Activated CD4-positive, CD25-positive, alpha-beta regulatory T cell treated with anti-CD3 and anti-CD28 coated beads, Interleukin-2, amount 50 U/mL, for 72 hours (primary cell): ENCODE results near the gene GBF1.
A peak's percentile ranks its signal among the peaks of the same experiment; 100 is the strongest.

Source experiments
- DNase-seq: peaks from one replicate; pipeline ENCODE4 v3.0.0; 2021

GBF1 gene

DNA sequence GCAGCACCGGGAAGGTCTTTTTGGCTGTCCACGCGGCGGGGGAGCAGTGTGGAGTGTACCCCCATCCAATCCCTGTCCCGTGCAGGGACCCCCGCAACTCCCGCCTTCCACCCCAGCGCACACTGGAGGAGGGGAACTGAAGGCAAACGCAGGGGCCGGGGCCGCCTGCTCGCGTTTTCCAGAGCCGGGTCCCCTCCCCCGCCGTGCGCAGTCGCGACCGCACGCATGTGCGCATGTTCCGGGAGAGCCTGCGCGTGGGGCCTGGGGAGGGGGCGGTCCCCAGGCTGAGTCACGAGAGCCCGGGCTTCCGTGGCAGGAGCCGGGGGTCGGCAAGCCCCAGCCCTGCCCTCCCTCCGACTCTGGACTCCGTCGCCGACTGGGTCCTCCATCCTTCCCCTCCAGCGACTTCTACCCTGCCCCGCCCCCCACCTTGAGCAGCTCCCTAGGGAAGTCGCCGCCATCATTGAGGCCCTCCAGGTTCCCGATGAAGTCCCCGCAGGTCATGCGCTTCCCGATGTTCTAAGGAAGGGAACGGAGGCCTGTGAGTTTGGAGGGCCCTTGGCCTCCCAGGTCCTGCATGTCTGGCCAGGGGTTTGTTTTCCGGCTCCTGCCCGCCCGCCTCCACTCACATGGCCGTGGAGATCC is 165.2 kb downstream of the GBF1 start:
- peak; percentile 60 for DNase-seq

DNA sequence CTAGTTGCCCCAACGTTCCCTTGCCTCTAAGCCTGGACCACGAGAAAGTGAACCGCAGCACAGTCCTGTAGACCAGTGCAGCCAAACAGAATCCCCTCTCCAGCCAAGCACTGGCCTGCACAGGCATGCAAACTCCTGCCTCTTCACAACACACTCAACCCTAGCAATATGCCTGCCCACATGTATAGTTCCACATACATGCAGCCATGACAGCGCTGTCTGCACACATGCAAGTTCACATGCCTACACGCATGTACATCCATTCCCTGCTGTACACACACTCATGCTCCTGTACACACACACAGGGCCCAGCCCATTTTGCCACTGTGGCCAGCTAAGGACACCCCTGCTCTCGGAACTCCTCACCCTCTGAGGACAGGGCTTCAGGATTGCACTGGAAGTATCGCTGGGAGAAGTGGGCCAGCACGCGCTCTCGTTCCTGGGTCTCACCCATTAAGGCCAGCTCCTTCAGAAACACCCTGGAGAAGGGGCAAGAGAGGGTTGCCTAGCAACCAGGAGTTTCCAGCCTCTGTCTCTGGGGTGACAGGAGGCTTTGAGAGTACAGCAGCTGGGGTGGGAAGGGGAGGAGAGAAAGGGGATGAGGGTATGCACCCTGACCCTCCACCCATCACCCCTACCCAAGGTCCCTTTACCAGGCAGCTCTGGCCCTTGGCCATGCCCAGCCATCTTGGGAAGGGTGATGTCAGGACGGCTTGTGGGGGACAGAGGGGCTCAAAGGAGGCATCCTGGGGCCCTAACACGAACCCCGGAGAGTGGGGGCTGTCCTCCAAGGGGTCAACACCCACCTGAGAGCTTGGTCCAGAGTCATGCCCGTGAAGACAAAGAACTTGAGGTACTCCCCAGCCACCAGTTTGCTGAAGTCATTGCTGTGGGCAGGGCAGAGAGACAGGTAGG is 166.3 kb downstream of the GBF1 start:
- DNase-seq = no peak

DNA sequence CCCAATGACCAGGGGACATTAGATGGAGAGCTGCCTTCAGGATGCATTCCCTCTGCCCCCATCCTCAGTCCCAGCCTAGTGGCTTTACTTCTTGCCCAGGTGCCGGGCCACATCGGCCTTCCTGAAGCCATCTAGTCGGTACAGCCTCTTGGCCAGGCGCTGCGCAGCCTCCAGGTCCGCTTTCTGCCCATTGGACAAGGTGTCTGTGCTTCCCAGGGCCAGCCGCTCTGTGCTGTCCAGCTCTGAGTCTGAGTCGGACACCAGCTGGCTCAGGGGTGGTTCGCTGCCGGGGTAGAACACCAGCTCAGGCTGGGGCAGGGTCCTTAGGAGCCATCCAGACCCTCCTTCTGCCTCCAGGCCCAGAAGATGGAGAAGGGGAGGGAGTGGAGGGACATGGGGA is 167.0 kb downstream of the GBF1 start:
- DNase-seq = no peak

DNA sequence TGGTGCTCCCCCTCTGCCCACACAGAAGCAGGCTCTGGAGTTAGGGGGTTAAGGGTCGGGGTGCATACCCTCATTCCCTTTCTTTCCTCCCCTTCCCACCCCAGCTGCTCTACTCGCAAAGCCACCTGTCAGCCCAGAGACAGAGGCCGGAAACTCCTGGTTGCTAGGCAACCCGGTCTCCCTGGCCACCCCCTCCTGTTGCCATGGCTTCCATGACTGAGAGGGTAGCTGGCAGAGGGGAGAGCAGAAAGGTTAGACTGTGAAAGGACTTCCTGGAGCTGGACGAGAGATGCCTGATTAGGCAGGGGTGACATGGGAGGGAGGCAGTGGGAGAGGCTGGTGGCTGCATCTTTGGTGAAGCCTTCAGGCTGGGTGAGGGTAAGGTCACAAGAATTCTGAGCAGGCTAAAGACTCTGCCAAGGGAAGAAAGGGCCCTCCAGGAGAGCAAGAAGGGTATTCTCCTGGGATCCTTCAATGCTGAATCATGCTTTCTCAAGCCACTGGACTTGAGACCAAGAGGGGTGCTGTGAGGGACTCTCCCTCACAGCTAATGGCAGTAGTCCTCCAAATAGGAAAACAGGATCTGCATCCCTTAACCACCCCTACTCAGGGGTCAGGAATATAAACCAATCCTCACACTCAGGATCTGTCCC is 167.8 kb downstream of the GBF1 start:
- DNase-seq = no peak

DNA sequence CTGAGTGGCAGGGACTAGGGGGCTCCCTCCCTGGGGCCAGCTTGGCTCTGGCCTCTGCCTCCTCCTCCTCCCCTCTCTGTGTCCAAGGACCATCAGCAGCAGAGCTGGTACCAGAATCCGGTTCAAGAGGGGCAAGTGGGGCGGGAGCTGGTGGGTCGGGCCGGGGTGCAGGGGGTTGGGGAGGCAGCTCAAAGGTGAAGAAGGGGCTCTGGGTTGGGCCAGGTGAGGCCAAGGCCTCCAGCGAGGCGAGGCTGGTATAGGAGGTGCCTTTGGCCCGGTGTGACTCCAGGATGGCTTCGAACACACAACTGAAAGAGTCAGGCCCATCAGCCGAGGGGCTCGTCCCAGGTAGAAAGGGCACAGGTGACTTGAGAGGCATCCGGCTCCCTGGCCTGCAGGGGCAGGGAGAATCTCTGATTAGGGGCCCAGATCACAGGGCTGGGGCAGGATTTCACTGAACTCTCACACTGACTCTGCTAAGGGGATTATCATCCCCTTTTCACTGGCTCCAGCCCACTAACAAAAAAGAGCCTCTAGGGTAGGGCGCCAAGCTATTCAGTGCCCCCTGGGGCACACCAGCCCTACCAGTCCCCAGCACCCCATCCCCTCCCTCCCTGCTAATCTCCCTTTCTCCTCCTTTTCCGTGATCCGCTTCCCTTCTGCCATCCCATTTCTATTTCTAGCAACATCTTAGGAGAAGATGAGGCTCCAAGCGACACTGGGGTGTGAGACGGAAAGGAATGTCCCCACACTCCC is 168.7 kb downstream of the GBF1 start:
- DNase-seq = no peak

DNA sequence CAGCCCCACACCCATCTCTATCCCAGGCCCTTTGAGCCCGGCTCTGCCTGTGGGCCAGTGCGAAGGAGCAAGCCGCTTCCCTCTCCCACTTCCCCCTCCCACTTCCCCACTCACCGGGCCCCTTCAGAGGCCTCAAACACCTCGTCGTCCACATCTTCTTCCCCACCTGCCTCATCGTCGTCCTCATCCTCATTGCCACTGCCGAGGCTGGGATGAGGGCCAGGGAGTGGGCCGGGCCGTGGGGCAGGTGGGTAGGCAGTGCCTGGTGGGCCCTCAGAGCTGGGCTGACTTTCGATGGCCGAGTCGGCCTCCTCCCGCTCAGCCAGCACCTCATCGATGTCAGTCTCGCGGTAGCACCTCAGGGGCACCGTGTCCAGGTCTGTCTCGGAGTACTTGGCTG is 169.4 kb downstream of the GBF1 start:
- no peak for DNase-seq

DNA sequence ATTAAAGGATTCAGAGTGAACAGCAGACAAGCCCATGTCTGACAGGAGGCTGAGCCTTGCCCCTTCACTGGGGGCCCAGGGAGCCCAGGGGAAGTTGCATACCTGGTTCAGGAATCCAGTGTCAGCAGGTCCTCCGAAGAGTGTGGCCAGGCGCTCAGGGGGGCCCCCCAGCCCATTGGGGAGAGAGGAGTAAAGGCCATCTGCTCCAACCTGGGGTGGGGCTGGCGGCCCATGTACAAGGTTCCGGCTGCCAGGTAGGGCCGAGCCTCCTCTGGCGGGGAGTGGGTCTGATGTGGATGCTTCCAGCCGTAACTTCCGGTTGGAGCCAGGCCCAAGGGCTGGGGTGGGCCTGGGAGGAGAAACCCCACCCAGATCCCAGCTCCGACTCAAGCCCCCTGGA is 171.0 kb downstream of the GBF1 start:
- no peak for DNase-seq

DNA sequence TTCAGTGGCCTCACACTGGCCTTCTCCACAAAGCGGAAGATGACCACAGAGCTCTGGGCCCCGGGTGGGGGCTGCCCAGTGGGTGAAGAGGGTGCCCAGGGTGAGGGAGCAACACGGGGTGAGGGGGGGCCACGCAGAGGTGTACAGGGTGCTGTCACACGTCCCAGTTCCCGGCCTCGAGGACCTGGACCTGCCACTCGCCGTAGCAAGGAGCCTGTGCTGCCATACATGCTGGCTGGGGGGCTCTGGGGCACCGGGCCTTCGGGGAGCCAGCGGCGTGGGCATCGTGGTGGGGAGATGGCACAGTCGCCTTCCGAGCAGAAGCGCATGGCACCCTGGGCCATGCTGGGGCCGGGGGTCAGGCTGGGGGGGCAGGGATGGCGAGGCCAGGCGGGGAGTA is 171.4 kb downstream of the GBF1 start:
- no peak for DNase-seq

DNA sequence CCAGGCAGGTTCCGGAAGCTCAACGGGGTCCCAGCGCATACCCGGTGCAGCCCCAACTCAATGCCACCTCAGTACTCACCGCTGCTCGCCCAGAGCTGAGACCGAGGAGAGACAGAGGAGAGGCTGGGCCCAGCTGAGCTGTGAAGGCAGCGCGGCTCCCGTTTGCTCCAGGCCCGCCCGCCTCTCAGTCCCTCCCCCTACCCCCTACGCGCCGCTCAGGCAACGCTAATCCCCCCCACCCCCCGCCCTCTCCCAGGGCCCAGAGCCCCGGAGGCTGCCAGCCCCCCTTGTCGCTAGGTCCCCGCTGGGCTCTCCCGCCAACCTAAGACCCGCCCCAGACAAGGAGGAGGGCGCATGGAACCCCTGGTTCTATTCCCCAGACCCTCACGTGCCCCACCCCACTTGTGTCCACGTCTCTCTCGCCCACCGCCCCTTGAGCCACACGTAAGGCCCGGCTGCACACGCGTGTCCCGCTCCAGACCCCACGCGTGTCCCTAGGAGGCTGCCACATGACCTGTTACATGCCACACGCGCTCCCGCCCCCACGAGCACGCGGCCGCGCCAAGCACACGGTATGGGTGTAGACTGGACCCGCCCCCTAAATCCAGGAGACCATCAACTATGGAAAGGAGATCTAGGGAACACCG is 173.4 kb downstream of the GBF1 start, which contains the start of gene PSD:
TSS of gene PSD (minus strand) at position 164 of the 647 bp plus-strand sequence. CDS start 1,747 bp downstream, outside the sequence.
- no peak for DNase-seq

DNA sequence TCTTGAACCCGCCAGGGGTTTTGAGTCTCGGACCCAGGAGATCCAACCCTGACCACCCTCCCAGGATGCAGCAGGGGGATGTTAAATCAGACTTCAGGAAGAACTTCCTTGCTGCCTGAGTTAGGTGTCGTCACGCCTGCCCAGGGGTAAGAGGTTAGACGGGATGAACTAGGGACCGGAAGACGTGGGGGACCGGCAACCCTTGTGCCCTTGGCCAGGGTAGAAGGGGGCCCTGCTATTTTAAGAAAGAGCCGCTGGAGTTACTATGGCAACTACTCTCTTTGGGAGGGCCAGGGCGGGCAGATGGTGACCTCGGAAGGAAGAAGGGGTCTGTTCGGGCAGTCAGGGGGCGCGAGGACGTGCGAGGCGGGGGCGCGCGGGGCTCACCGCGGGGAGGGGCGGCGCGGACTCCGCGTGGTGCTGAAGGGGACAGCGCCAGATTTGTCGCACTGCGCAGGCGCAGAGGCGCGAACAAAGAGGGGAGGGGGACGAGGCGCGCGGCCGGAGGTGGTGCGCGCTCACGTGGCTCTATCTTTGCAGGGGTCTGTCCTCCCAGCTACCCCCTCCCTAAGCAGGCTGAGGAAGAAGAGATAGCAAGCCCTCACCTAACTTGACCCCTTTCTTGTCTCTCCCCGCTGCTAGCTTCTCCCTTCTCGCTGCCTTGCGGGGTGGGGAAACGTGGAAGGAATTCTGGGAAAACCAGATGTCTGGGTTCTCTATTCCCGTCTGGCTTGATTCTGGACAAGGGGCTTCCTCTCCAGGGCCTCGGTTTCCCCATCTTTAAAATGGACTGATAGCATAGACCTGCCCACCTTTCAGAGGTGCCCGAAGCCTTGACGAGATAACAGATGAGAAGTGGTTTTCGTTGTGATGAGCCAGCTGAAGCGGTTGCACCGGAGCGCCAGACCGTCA is 174.2 kb downstream of the GBF1 start:
- DNase-seq = peak; percentile 80

DNA sequence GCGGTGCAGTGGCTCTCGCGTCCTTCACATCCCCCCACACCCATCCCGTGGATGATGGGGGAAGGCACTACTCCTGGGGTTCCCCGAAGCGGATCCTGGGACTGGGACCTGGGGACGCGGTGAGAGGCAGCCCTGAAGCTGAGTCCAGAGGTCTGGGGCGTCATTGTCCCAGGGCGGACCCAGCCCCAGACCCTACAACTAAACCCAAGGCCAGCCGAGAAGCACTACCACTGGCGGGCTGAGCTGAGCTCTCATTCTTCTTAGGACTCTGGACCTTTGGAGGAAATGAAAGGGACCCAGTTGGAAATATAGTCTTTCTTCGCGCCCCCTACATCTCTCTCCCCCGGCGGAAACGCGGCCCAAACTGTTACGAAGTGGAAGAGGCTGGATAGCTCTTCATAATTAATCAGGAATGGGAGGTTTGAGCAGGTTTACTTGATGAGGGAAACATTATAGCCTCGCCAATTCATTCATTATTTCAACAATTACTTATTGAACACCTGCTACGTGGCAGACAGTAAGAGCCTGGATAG is 174.9 kb downstream of the GBF1 start:
- no peak for DNase-seq

DNA sequence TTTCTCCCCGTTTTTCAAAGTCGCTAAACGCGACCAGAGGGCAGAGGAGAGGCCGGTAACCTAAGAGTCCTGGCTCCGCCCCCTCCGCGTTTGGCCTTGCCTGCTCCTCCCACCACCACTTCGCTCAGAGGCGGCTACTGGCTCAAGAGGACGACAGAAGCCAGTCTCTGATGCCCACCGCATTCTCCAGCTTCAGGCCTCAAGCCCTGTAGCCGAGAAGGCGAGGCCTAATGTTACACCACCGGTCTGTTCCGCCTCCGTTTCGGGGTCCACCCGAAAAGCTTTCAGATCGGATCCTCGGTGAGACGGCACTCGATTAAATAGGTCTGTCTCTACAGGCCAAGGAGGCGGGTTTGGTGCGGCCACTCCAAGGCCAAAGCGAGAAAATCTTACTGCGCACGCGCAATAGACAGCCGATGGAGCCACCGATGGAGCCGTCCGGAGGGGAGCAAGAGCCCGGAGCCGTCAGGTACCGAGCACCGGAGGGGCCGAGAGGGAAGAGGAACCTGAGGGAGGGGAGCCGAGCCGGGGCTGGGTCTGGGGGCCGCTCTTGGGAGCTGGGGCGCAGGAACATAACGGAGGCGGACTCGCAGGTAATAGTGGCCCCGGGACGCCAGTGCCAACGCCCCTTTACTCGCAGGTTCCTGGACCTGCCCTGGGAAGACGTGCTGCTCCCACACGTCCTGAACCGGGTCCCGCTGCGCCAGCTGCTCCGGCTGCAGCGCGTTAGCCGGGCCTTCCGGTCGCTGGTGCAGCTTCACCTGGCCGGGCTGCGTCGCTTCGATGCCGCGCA is 175.6 kb downstream of the GBF1 start, which contains the start of gene FBXL15:
TSS of gene FBXL15 (plus strand) at position 123 of the 793 bp plus-strand sequence. CDS start at position 417, 294 bp downstream.
- peak; percentile 91 for DNase-seq

DNA sequence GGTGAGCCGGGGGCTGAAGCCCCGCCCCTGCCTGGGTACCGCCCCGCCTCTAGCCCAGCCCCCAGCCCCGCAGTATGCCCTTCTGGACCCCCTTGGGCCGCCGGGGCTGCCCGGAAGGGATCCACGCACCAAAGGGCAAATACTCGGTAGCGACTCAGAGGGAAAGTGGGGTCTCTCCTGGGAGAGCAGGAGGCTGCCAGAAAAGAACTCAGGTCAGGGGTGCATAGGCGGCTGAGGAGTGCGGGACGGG is 176.1 kb downstream of the GBF1 start:
- DNase-seq = no peak

DNA sequence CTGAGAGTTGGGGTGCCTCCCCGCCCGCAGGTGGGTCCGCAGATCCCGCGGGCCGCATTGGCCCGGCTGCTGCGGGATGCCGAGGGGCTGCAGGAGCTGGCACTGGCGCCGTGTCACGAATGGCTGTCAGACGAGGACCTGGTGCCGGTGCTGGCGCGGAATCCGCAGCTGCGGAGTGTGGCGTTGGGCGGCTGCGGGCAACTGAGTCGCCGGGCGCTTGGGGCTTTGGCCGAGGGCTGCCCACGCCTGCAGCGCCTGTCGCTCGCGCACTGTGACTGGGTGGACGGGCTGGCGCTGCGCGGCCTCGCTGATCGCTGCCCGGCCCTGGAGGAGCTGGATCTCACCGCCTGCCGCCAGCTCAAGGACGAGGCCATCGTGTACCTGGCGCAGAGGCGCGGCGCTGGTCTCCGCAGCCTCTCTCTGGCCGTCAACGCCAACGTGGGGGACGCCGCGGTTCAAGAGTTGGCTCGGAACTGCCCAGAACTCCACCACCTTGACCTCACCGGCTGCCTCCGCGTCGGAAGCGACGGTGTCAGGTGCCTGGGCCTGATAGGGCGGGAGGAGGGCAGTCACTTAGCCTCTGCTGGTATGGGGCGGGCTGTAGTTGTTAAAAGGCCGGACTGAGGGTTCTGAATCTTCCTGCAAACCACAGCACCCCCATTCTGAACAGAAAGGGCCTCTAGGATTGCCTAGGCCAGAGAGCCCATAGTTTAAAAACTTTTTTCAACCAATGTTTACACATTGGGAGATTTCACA is 176.6 kb downstream of the GBF1 start:
- no peak for DNase-seq

DNA sequence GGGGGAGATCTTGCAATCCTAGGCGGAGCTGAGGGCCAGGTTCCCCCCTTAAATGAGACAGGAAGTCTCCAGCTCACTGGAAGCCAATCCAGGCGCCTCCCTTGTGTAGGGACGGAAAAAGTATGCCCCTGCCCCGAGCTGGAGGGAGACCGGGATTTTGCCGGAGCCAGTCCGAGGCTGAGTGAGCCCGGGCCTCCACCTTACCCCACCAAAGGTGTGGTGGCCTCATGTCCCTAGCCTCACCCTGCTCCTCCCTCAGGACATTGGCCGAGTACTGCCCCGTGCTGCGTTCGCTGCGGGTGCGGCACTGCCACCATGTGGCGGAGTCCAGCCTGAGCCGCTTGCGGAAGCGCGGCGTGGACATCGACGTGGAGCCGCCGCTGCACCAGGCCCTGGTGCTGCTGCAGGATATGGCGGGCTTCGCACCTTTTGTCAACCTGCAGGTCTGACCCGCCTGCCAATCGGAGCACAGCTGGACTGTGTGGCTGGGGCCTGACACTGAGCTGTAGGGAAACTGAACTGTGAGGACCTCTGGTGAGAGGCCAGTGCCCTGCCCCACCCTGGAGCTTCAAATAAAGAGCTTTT is 177.3 kb downstream of the GBF1 start:
- peak; percentile 61 for DNase-seq

DNA sequence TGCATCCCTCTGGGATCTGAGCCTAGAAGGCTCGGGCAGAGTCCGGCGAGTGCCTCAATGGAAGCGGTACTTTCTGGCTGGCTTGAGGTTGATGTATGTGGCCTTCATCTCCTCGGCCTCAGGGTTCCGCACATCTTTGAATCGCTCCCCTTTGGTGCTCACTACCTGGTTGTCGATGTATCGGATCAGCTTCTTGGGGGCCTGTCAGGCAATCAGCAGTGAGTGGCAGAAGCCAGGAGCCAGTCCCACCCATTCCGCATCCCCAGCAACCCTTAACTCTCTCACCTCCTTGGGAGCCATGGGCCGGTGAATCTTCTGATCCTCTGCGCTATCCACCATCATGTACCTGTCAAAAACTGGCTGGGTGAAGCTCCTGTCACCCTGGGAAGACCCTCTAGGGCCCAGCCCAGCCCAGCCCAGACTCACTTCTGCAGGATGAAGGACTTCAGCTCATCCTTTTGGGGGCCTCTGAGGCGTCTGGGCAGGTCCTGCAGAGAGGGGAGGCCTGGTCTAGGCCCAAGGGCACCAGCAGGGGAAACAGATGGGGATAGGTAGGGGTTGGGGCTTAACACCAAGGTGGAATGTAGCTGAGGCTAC is 178.1 kb downstream of the GBF1 start:
- DNase-seq = no peak

DNA sequence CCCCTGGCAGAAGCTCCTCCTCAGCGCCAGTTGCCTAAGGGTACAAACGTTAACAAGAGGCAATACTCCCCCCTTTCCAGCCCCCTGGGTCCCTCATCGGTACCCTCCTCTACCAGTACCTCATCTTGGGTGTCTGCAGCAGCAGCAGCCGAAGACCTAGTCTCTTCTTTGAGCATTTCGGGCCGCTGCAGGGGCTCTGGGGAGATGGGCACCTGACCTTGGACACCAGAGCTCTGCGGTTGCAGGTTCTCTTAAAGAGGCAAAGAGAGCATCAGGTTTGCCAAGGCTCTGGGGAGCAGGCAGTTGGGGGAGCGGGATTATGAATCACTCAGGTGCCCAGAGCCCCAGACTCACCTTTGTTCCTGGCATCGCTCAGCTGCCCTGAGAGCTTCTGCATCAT is 178.8 kb downstream of the GBF1 start:
- no peak for DNase-seq

DNA sequence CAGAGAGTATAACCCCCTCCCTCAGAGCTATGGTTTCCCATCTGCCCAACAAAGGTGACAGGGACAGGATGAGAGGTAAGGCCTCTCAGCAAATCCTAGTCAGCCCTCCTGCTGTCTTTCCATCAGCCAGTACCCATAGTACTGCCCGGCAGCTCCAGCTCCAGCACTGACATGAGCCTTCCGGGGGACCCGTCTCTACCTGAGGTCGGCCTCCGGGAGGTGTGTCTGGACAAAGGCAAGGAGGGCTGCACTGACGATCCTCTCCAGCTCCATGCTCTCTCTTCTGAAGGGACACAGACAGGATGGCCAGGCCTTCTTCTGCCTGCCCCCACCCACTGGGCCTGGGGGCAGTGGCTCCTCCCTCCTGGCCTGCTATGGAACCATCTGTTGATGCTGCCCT is 179.6 kb downstream of the GBF1 start:
- no peak for DNase-seq

DNA sequence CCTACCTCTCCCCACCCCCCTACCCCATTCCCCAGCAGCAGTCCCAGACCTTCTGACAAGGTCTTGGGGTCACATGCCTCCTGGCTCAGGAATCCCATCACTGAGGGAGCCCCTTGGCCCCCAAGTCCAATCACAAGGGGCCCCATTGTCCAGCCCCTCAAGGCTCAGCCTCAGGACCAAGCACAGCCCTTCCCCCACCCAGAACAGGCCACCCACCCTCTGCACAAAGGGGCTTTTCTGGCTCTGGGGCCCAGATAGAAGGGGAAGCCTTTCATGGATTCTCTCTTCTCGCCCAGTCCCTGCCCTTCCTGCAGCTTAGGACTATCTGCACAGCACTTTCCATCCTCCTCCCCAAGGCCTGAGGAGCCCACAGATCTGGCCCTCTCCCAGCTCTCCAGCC is 180.1 kb downstream of the GBF1 start:
- no peak for DNase-seq
